Spinal cord (tissue), 10 donors: Measurements from ENCODE around the gene TPI1. TPM values are rescaled to one million over a fixed set of nuclear protein-coding genes. Genes with fewer than 3 reads are reported as not detected.
A peak's percentile ranks its signal among the peaks of the same experiment; 100 is the strongest.

Experiments used
- DNase-seq, 6 donors: peaks; one replicate each; pipeline versions ENCODE4 v3.0.0 to v3.0.0-alpha.2; 2013 to 2015; ENCODE audit warnings: low spot score in 6 of 6, low read depth in 4 of 6
- H3K27ac ChIP-seq: one replicate; pipeline ENCODE4 v1.5.1; 2013; ENCODE audit warnings: low read depth, low read length, control low read depth
- H3K27me3 ChIP-seq: one replicate; pipeline ENCODE4 v1.6.1; 2013; ENCODE audit warnings: low read length; ENCODE audit not compliant: control insufficient read depth, insufficient read depth
- H3K36me3 ChIP-seq: one replicate; pipeline ENCODE4 v1.6.1; 2013; ENCODE audit warnings: low read length; ENCODE audit not compliant: control insufficient read depth, insufficient read depth
- H3K4me1 ChIP-seq: one replicate; pipeline ENCODE4 v1.6.1; 2013; ENCODE audit warnings: low read length; ENCODE audit not compliant: control insufficient read depth, insufficient read depth
- H3K4me3 ChIP-seq: one replicate; pipeline ENCODE4 v1.5.1; 2013; ENCODE audit warnings: low read depth, low read length, control low read depth
- H3K9me3 ChIP-seq: one replicate; pipeline ENCODE4 v1.6.1; 2013; ENCODE audit warnings: low read length; ENCODE audit not compliant: control insufficient read depth, insufficient read depth
- WGBS: methylation state at CpG from one replicate; pipeline ENCODE4 v1.1.5; 2013; ENCODE audit warnings: missing lambda C conversion rate; ENCODE audit not compliant: insufficient coverage; 5-methylcytosine and 5-hydroxymethylcytosine counted together
- polyA plus RNA-seq, 2 donors: library from polyadenylated mRNA; unstranded; fragments of 120-200 nt; gene quantifications; one replicate each; pipeline ENCODE4 v1.2.1, GENCODE V29; 2013; ENCODE audit not compliant: insufficient read length in 2 of 2
- total RNA-seq, 2 donors: library from RNA; depleted of rRNA in 1 of 2; stranded (reverse); fragments of 120-200 nt in 1 of 2; fragments of >200 nt in 1 of 2; gene quantifications; one replicate each; pipeline versions ENCODE4 v1.2.3 to v1.2.4, GENCODE V29; 2013 to 2014
- donor health status: healthy.

Gene TPI1
- total and polyA plus RNA-seq, 4 donors, result 413 to 837 (median 527) TPM

GRCh38 chr12:6822426-6823135 lies 44.8 kb upstream of the TPI1 start:
- Histone ChIP-seq H3K27ac (peak overlapping the region; percentile 89), H3K4me3 (peak overlapping the region; percentile 72), H3K4me1 (peaks cover 95% of the 10 kb centered on the region), H3K9me3 (no peaks in the 10 kb centered on the region), H3K36me3 (peaks cover 37% of the 10 kb centered on the region), H3K27me3 (no peaks in the 10 kb centered on the region)
- no peak for DNase-seq
- WGBS, result 26% methylated on average over 3 of the region's 7 CpGs

GRCh38 chr12:6823182-6824084 lies 43.9 kb upstream of the TPI1 start:
- H3K27me3 ChIP-seq, result no peaks in the 10 kb centered on the region
- WGBS, result 57% methylated on average over 7 of the region's 12 CpGs
- H3K36me3 ChIP-seq, result peaks cover 37% of the 10 kb centered on the region
- DNase-seq, result peak in 1 of 6 donors; percentile 7
- H3K9me3 ChIP-seq, result no peaks in the 10 kb centered on the region
- peaks cover 94% of the 10 kb centered on the region for H3K4me1 ChIP-seq
- H3K27ac ChIP-seq, result peak overlapping the region; percentile 4
- peak overlapping the region; percentile 1 for H3K4me3 ChIP-seq

GRCh38 chr12:6824085-6824775 lies 43.1 kb upstream of the TPI1 start:
- Histone ChIP-seq H3K9me3 (no peaks in the 10 kb centered on the region), H3K36me3 (peaks cover 37% of the 10 kb centered on the region), H3K27ac (no peak overlapping the region), H3K27me3 (no peaks in the 10 kb centered on the region), H3K4me1 (peaks cover 91% of the 10 kb centered on the region), H3K4me3 (no peak overlapping the region)
- DNase-seq, result peak in 1 of 6 donors; percentile 13
- WGBS, result 83% methylated on average over 25 of the region's 37 CpGs

- H3K4me1 ChIP-seq, result peaks cover 91% of the 10 kb centered on the region
- H3K4me3 ChIP-seq, result peak overlapping the region; percentile 12
- peaks cover 41% of the 10 kb centered on the region for H3K36me3 ChIP-seq
- H3K27ac ChIP-seq, result peak overlapping the region; percentile 81
- no peaks in the 10 kb centered on the region for H3K9me3 ChIP-seq
- H3K27me3 ChIP-seq, result no peaks in the 10 kb centered on the region
- 48% methylated on average over 12 of the region's 12 CpGs for WGBS
- DNase-seq, result no peak
Observed at GRCh38 chr12:6824901-6825381, 42.4 kb upstream of the TPI1 start.

GRCh38 chr12:6825398-6826124 lies 41.8 kb upstream of the TPI1 start:
- Histone ChIP-seq H3K36me3 (peaks cover 48% of the 10 kb centered on the region), H3K27ac (peak overlapping the region; percentile 81), H3K4me1 (peaks cover 91% of the 10 kb centered on the region), H3K9me3 (no peaks in the 10 kb centered on the region), H3K4me3 (peak overlapping the region; percentile 12), H3K27me3 (no peaks in the 10 kb centered on the region)
- WGBS, result 8% methylated on average over 16 of the region's 19 CpGs
- DNase-seq, result peak in 5 of 6 donors; percentile 64 to 95 (median 76)

GRCh38 chr12:6826125-6826733 lies 41.1 kb upstream of the TPI1 start:
- Histone ChIP-seq H3K27me3 (no peaks in the 10 kb centered on the region), H3K4me3 (no peak overlapping the region), H3K36me3 (peaks cover 54% of the 10 kb centered on the region), H3K4me1 (peaks cover 85% of the 10 kb centered on the region), H3K27ac (no peak overlapping the region), H3K9me3 (no peaks in the 10 kb centered on the region)
- WGBS, result 77% methylated on average over 14 of the region's 17 CpGs
- no peak for DNase-seq

GRCh38 chr12:6826734-6827436 lies 40.4 kb upstream of the TPI1 start:
- 84% methylated on average over 19 of the region's 22 CpGs for WGBS

GRCh38 chr12:6827437-6827911 lies 39.9 kb upstream of the TPI1 start:
- Histone ChIP-seq H3K36me3 (peaks cover 65% of the 10 kb centered on the region), H3K9me3 (no peaks in the 10 kb centered on the region), H3K4me3 (no peak overlapping the region), H3K27ac (peak overlapping the region; percentile 63), H3K4me1 (peaks cover 75% of the 10 kb centered on the region), H3K27me3 (no peaks in the 10 kb centered on the region)
- peak in 4 of 6 donors; percentile 51 to 96 (median 82) for DNase-seq
- 5% methylated on average over 3 of the region's 8 CpGs for WGBS

More at GRCh38 chr12:6826734-6827436, 40.4 kb upstream of the TPI1 start:
- Histone ChIP-seq H3K27me3 (no peaks in the 10 kb centered on the region), H3K27ac (peak overlapping the region; percentile 63), H3K4me3 (no peak overlapping the region), H3K4me1 (peaks cover 81% of the 10 kb centered on the region), H3K9me3 (no peaks in the 10 kb centered on the region), H3K36me3 (peaks cover 60% of the 10 kb centered on the region)
- DNase-seq, result no peak
